Body of pancreas (tissue), 4 donors: ENCODE measurements around the gene URM1. TPM values are rescaled to one million over a fixed set of nuclear protein-coding genes. Genes with fewer than 3 reads are reported as not detected.
A peak's percentile ranks its signal among the peaks of the same experiment; 100 is the strongest.
"Not testable (repeated sequence)": the region's sequence is repeated elsewhere in the genome, so short reads cannot be mapped to it uniquely, and the experiment has no call there.

Source experiments
- ATAC-seq: fragments of 150-250 bp; one replicate; pipeline ENCODE4 v1.9.1; 2016
- DNase-seq, 4 donors: peaks; one replicate each; pipeline ENCODE4 v3.0.0-alpha.2; 2019
- H3K27ac ChIP-seq, 4 donors: fragments of 200-600 bp; sonication (generic); 1 replicate in 3 of 4; 2 replicates in 1 of 4; pipeline versions ENCODE4 v1.5.1 to v1.6.1; 2016 to 2019; ENCODE audit warnings: mild to moderate bottlenecking in 1 of 4, mixed read lengths in 1 of 4, moderate library complexity in 1 of 4
- H3K27me3 ChIP-seq, 2 donors: fragments of 200-600 bp; sonication (generic); one replicate each; pipeline ENCODE4 v1.6.0; 2016; ENCODE audit warnings: mild to moderate bottlenecking in 1 of 2
- H3K36me3 ChIP-seq, 2 donors: fragments of 200-600 bp; sonication (generic); replicated peaks in 1 of 2; 2 replicates each; pipeline ENCODE4 v1.5.1; 2016; ENCODE audit warnings: low read depth in 2 of 2; ENCODE audit not compliant: insufficient read depth in 1 of 2
- H3K4me1 ChIP-seq: fragments of 200-600 bp; sonication (generic); one replicate; pipeline ENCODE4 v1.6.0; 2016
- H3K4me3 ChIP-seq, 2 donors: fragments of 200-600 bp; sonication (generic); 1 replicate in 1 of 2; 2 replicates in 1 of 2; pipeline ENCODE4 v1.5.1; 2016 to 2019
- H3K9me3 ChIP-seq, 3 donors: fragments of 200-600 bp; sonication (generic); 1 replicate in 2 of 3; 2 replicates in 1 of 3; pipeline ENCODE4 v1.5.1; 2016
- POLR2A ChIP-seq, 3 donors: fragments of 450-650 bp; IDR thresholded peaks; one replicate each; pipeline ENCODE4 v1.6.1; 2016; ENCODE audit warnings: antibody characterized with exemption in 3 of 3, mild to moderate bottlenecking in 2 of 3
- WGBS, 2 donors: methylation state at CpG; one replicate each; pipeline ENCODE4 v1.1.5; 2017; 5-methylcytosine and 5-hydroxymethylcytosine counted together
- intact Hi-C: fragments of 100-400 bp; cut with DNase I; formaldehyde crosslinking; loops from one replicate; pipeline ENCODE4 v1.15.1; 2023
- total RNA-seq, 2 donors: library from RNA; depleted of rRNA; stranded (reverse); fragments of >200 nt; gene quantifications; one replicate each; pipeline ENCODE4 v1.1.0, GENCODE V29; 2016
- TF ChIP-seq, protein P1 (sequence below), 7 experiments: fragments of 450-650 bp in 4 of 7; fragments of 200-600 bp in 3 of 7; sonication (generic) in 3 of 7; IDR thresholded peaks; one replicate each; pipeline ENCODE4 v1.5.1; 2016 to 2019; ENCODE audit warnings: antibody characterized with exemption in 7 of 7

The URM1 gene
- total RNA-seq, 2 donors from 2014 or later: 15.6 to 23.4 TPM

DNA sequence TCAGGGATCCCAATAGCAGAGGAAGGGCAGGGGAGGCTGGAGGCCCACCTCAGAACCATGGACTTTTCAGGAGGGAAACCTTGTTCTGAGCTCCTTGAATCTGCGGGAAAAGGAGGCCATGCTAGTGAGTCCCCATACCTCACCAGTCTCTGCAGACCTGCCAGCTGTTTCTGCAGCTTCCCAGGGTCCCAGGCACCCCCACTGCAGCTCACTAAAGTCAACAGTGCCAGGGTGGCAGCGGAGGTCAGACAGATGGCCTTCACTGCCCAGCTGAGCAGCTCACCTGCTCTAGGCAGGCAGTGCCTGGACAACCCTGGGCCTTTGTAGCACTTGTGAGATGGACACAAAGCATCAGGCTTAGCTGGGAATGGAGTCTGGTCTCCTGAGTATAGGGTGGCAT is 35.3 kb upstream of the URM1 start:
- TF ChIP-seq, protein P1, sequence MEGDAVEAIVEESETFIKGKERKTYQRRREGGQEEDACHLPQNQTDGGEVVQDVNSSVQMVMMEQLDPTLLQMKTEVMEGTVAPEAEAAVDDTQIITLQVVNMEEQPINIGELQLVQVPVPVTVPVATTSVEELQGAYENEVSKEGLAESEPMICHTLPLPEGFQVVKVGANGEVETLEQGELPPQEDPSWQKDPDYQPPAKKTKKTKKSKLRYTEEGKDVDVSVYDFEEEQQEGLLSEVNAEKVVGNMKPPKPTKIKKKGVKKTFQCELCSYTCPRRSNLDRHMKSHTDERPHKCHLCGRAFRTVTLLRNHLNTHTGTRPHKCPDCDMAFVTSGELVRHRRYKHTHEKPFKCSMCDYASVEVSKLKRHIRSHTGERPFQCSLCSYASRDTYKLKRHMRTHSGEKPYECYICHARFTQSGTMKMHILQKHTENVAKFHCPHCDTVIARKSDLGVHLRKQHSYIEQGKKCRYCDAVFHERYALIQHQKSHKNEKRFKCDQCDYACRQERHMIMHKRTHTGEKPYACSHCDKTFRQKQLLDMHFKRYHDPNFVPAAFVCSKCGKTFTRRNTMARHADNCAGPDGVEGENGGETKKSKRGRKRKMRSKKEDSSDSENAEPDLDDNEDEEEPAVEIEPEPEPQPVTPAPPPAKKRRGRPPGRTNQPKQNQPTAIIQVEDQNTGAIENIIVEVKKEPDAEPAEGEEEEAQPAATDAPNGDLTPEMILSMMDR (IDR thresholded peaks at IDR 0.05): no peak
- no peak for TF ChIP-seq POLR2A (IDR thresholded peaks at IDR 0.05)
- ATAC-seq: no peak
- WGBS, 2 donors: 0 to 76% methylated on average over 1 to 2 of the region's 2 CpGs
- Histone ChIP-seq H3K27me3 (no peaks in the 10 kb centered on the region), H3K27ac (no peak overlapping the region), H3K4me3 (no peak overlapping the region), H3K4me1 (peaks cover 5% of the 10 kb centered on the region), H3K36me3 (no peaks in the 10 kb centered on the region), H3K9me3 (no peaks in the 10 kb centered on the region)
- DNase-seq: no peak
- intact Hi-C loops: no loop called here

DNA sequence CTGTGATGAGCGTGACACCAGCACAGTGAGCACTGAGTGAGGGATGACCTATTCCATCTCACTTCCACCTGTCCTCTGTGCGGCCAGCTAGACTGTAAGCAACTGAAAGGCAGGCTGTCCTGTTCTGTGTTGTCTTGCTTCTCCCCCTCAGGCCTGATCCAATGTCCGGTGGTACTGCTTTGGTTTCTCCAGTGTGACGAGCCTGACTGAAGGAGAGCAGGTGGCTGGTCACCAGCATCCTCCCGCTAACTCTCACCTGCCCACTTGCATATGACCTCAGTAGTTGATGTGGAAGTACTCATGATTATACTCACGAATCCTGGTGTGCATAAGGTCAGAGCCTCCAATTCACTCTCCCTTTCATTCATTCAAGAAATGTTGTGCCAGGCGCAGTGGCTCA is 33.2 kb upstream of the URM1 start:
- TF ChIP-seq, protein P1 (IDR thresholded peaks at IDR 0.05): no peak
- TF ChIP-seq POLR2A (IDR thresholded peaks at IDR 0.05): no peak
- no peaks in the 10 kb centered on the region for H3K9me3 ChIP-seq
- H3K4me1 ChIP-seq: peaks cover 15% of the 10 kb centered on the region
- H3K27me3 ChIP-seq: no peaks in the 10 kb centered on the region
- H3K36me3 ChIP-seq: no peaks in the 10 kb centered on the region
- no peak for DNase-seq
- no peak for ATAC-seq
- intact Hi-C loops: no loop called here
- no peak overlapping the region for H3K27ac ChIP-seq
- no peak overlapping the region for H3K4me3 ChIP-seq
- 79 to 84% methylated on average over 6 to 7 of the region's 7 CpGs for WGBS, 2 donors

DNA sequence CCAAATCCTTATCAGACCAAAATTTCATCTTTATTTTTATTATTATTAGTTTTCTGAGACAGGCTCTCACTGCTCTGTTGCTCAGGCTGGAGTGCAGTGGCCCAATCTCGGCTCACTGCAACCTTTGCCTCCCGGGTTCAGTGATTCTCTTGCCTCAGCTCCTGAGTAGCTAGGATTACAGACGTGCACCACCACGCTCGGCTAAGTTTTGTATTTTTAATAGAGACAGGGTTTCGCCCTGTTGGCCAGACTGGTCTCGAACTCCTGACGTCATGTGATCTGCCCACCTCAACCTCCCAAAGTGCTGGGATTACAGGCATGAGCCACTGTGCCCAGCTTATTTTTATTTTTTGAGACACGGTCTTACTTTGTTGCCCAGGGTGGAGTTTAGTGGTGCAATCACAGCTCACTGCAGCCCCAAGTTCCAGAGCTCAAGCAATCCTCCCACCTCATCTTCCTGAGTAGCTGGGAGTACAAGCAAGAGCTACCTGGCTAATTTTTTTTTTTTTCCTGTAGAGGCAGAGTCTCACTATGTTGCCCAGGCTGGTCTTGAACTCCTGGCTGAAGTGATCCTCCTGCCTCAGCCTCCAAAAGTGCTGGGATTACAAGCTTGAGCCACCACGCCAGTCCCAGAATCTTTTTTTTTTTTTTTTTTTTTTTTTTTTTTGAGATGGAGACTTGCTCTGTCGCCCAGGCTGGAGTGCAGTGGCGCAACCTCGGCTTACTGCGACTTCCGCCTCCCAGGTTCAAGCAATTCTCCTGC is 32.1 kb upstream of the URM1 start:
- H3K27me3 ChIP-seq, DNase-seq, ATAC-seq, H3K36me3 ChIP-seq, H3K9me3 ChIP-seq, intact Hi-C loops, H3K4me3 ChIP-seq: not testable (repeated sequence)
- Histone ChIP-seq H3K27ac (peak overlapping the region in 1 of 4 donors; percentile 76), H3K4me1 (peaks cover 15% of the 10 kb centered on the region)
- 90 to 94% methylated on average over 15 of the region's 15 CpGs for whole genome bisulfite sequencing, 2 donors

DNA sequence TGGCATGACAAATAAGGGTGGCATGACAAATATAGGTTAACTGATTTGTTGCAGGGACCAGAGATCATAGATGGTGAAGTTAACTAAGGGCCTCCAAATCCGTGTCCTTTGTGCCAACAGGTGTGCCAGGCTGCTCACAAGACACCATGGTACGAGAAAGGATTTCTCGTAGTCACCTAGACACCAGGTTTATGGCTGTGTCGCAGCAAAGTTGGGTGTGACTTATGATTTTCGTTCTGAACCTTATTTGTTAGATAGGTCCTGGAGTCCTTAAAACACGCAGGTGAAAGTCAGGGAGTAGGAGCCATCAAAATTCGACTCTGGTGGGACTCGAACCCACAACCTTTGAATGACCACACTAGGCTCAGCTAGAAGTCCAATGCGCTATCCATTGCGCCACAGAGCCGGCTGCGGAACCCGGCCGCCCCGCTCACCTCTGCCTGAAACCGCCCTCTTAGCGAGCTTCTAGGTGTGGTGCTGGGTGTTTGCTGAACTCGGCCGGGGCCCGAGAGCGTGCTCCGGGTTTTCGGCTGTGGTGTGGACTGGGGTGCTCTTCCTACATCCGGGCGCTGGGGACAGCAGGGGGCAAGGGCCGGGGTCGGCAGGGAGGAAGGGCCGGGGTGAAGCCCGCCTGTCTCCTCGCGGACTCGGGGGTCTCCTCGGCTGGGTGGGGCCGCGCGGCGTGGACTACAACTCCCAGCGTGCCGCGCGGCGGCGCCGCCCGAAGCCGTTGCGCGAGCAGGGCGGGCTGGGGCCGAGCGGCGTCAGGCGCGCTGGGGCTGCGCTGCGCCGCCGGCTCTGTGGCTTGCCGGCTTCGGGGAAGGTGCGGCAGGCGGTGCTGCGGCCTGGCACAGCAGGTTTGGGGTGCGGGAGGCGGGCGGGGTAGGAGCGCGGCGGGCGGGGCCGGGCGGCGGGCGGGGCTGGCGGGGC is 31.1 kb upstream of the URM1 start, which contains the start of gene SLC27A4:
Gene SLC27A4, plus strand, starts transcription at position 767 of the 930 bp plus-strand sequence. CDS start 2,606 bp downstream, outside the sequence.
- H3K4me1 ChIP-seq: peaks cover 15% of the 10 kb centered on the region
- peak within 1 kb of the TSS; percentile 65 to 85 (median 74) for H3K27ac ChIP-seq
- TF ChIP-seq POLR2A (IDR thresholded peaks at IDR 0.05): peak in 2 of 3 donors; percentile 35 to 44
- TF ChIP-seq, protein P1 (IDR thresholded peaks at IDR 0.05): peak in 1 of 7 experiments; percentile 16
- intact Hi-C loops: no loop called here
- DNase-seq (peak; percentile 78 to 88 (median 82)), ATAC-seq (peak; percentile 92)
- no peaks in the 10 kb centered on the region for H3K27me3 ChIP-seq
- H3K36me3 ChIP-seq: peaks cover 0 to 3% of the 10 kb centered on the region in 2 donors
- 3 to 26% methylated on average over 6 to 71 of the region's 75 CpGs for WGBS, 2 donors
- peak within 1 kb of the TSS; percentile 72 to 85 for H3K4me3 ChIP-seq
- H3K9me3 ChIP-seq: no peaks in the 10 kb centered on the region
